HCT116 (cell line): ENCODE results near the gene NR2F1-AS1. TPM values are rescaled to one million over a fixed set of nuclear protein-coding genes. Genes with fewer than 3 reads are reported as not detected.

Source experiments
- ATAC-seq: fragments of 200-7000 bp; cut with Tn5 transposase; 2 replicates; pipeline ENCODE4 v1.9.1; 2020; ENCODE audit warnings: mild to moderate bottlenecking, moderate library complexity
- BruUV-seq: library from RNA; stranded (reverse); fragments of 400-500 nt; replicated peaks from 2 replicates; lab custom pipeline; 2021; lab: Mats Ljungman, UMichigan
- CTCF ChIA-PET: fragments of 300-600 bp; sonication (Branson Sonifier 250); formaldehyde crosslinking; loops from one replicate; lab custom pipeline; 2021; ENCODE audit warnings: antibody characterized with exemption; lab: Charles Lee
- POLR2A ChIA-PET: fragments of 300-600, 350-600 bp; sonication (Branson Sonifier 250); formaldehyde crosslinking; loops from one replicate; lab custom pipeline; 2021; ENCODE audit warnings: antibody characterized with exemption; lab: Charles Lee
- RAD21 ChIA-PET, 2 experiments: fragments of 300-600 bp; sonication (Branson Sonifier 250); formaldehyde crosslinking; loops; one replicate each; lab custom pipeline; 2023; ENCODE audit warnings: low total read pairs in 2 of 2; ENCODE audit not compliant: uncharacterized antibody in 2 of 2, unreplicated experiment in 2 of 2, low non-redundant PET in 1 of 2; lab: Charles Lee
- DNase-seq: peaks from one replicate; pipeline ENCODE4 v3.0.0-alpha.2; 2010; ENCODE audit warnings: low read depth, low spot score
- H2AFZ ChIP-seq: fragments of 200-600 bp; shearing (Covaris generic), sonication (generic); 2 replicates; pipeline ENCODE4 v1.6.1; 2017; ENCODE audit warnings: low read depth, mixed run types, mixed read lengths, antibody characterized with exemption, low read length; ENCODE audit not compliant: poor library complexity, severe bottlenecking
- H3K27ac ChIP-seq: 2 replicates; pipeline ENCODE4 v1.5.1; 2012; ENCODE audit warnings: low read depth, low read length
- H3K27me3 ChIP-seq: fragments of 200-600 bp; sonication (generic); 2 replicates; pipeline ENCODE4 v1.6.1; 2016; ENCODE audit warnings: mixed run types, low read length, mixed read lengths; ENCODE audit not compliant: insufficient read depth
- H3K36me3 ChIP-seq, 2 experiments: fragments of 200-500 bp in 1 of 2; fragments of 200-600 bp in 1 of 2; sonication (Bioruptor generic) in 1 of 2; sonication (generic) in 1 of 2; 2 replicates each; pipeline versions ENCODE4 v1.5.1 to v1.6.1; 2014 to 2016; ENCODE audit warnings: low read length in 2 of 2, inconsistent platforms in 1 of 2, mixed read lengths in 1 of 2, mixed run types in 1 of 2; ENCODE audit not compliant: insufficient read depth in 2 of 2, control insufficient read depth in 1 of 2
- H3K4me1 ChIP-seq, 2 experiments: fragments of 200-600 bp in 1 of 2; sonication (generic) in 1 of 2; 2 replicates each; pipeline versions ENCODE4 v1.5.1 to v1.6.1; 2012 to 2017; ENCODE audit warnings: low read length in 2 of 2, inconsistent platforms in 1 of 2, mild to moderate bottlenecking in 1 of 2, mixed read lengths in 1 of 2, mixed run types in 1 of 2, moderate library complexity in 1 of 2; ENCODE audit not compliant: insufficient read depth in 2 of 2, control insufficient read depth in 1 of 2
- H3K4me2 ChIP-seq: fragments of 200-600 bp; sonication (generic); 2 replicates; pipeline ENCODE4 v1.6.1; 2017; ENCODE audit warnings: mixed run types, low read length, mixed read lengths
- H3K4me3 ChIP-seq, 2 experiments: fragments of 200-600 bp in 1 of 2; sonication (generic) in 1 of 2; replicated peaks in 1 of 2; 2 replicates each; pipeline ENCODE4 v1.5.1; 2011 to 2016; ENCODE audit warnings: low read length in 2 of 2, control low read depth in 1 of 2, low read depth in 1 of 2, mild to moderate bottlenecking in 1 of 2, mixed read lengths in 1 of 2, mixed run types in 1 of 2
- H3K79me2 ChIP-seq: fragments of 200-600 bp; sonication (generic); 2 replicates; pipeline ENCODE4 v1.6.1; 2017; ENCODE audit warnings: mild to moderate bottlenecking, mixed run types, low read length, moderate library complexity, mixed read lengths; ENCODE audit not compliant: insufficient read depth
- H3K9ac ChIP-seq: fragments of 200-600 bp; sonication (generic); 2 replicates; pipeline ENCODE4 v1.6.1; 2016; ENCODE audit warnings: low read length, mixed read lengths
- H3K9me2 ChIP-seq: fragments of 200-600 bp; sonication (generic), shearing (Covaris generic); 2 replicates; pipeline ENCODE4 v1.6.1; 2017; ENCODE audit warnings: mixed run types, mild to moderate bottlenecking, moderate library complexity; ENCODE audit not compliant: insufficient read depth
- H3K9me3 ChIP-seq, 2 experiments: fragments of 200-500 bp in 1 of 2; fragments of 200-600 bp in 1 of 2; sonication (Bioruptor generic) in 1 of 2; sonication (generic) in 1 of 2; 2 replicates each; pipeline ENCODE4 v1.6.1; 2014 to 2017; ENCODE audit warnings: low read length in 2 of 2, mixed read lengths in 2 of 2, inconsistent platforms in 1 of 2, low read depth in 1 of 2, mild to moderate bottlenecking in 1 of 2, mixed run types in 1 of 2, moderate library complexity in 1 of 2; ENCODE audit not compliant: control insufficient read depth in 1 of 2, insufficient read depth in 1 of 2
- H4K20me1 ChIP-seq: fragments of 200-600 bp; sonication (generic), shearing (Covaris generic); 2 replicates; pipeline ENCODE4 v1.6.1; 2017; ENCODE audit warnings: mixed run types, mild to moderate bottlenecking, moderate library complexity; ENCODE audit not compliant: insufficient read depth
- ATF3 ChIP-seq: IDR thresholded peaks from 2 replicates; pipeline ENCODE4 v1.6.1; 2012
- CBX3 ChIP-seq: IDR thresholded peaks from 2 replicates; pipeline ENCODE4 v1.6.1; 2012; ENCODE audit warnings: low read depth
- CEBPB ChIP-seq: IDR thresholded peaks from 2 replicates; pipeline ENCODE4 v1.6.1; 2012; ENCODE audit warnings: low read depth
- ELF1 ChIP-seq: IDR thresholded peaks from 2 replicates; pipeline ENCODE4 v1.6.1; 2012; ENCODE audit warnings: low read depth, borderline replicate concordance
- FOSL1 ChIP-seq: IDR thresholded peaks from 2 replicates; pipeline ENCODE4 v1.6.1; 2012; ENCODE audit warnings: low read depth
- POLR2A ChIP-seq: IDR thresholded peaks from 2 replicates; pipeline ENCODE4 v1.7.0; 2011; ENCODE audit warnings: borderline replicate concordance; ENCODE audit not compliant: insufficient read depth, insufficient read length; ENCODE audit errors: extremely low read depth
- POLR2AphosphoS5 ChIP-seq: IDR thresholded peaks from 2 replicates; pipeline ENCODE4 v1.6.1; 2011; ENCODE audit warnings: mild to moderate bottlenecking, low read depth, low read length, moderate library complexity
- RAD21 ChIP-seq: IDR thresholded peaks from 2 replicates; pipeline ENCODE4 v1.6.1; 2012; ENCODE audit warnings: low read depth, mild to moderate bottlenecking
- REST ChIP-seq: IDR thresholded peaks from 2 replicates; pipeline ENCODE4 v1.6.1; 2012; ENCODE audit warnings: low read depth
- SIN3A ChIP-seq: IDR thresholded peaks from 2 replicates; pipeline ENCODE4 v1.6.1; 2012; ENCODE audit warnings: low read depth
- ZBTB33 ChIP-seq: IDR thresholded peaks from 2 replicates; pipeline ENCODE4 v1.6.1; 2011; ENCODE audit warnings: mild to moderate bottlenecking, low read length, moderate library complexity; ENCODE audit not compliant: insufficient replicate concordance; ENCODE audit errors: extremely low read depth
- ZFX ChIP-seq: fragments of 450-650 bp; IDR thresholded peaks from 2 replicates; pipeline ENCODE4 v1.6.1; 2017
- intact Hi-C: fragments of 100-400 bp; cut with micrococcal nuclease; formaldehyde crosslinking; loops from 2 replicates; pipeline ENCODE4 v1.10.0; 2022
- total RNA-seq: library from RNA; stranded (reverse); gene quantifications from one replicate; pipeline ENCODE4 v1.2.1, GENCODE V29; 2021; ENCODE audit not compliant: unreplicated experiment
- TF ChIP-seq, protein P1 (sequence below), 3 experiments: fragments of 200-600 bp in 1 of 3; sonication (generic) in 1 of 3; IDR thresholded peaks in 2 of 3; conservative IDR thresholded peaks in 1 of 3; 2 replicates each; pipeline ENCODE4 v1.5.1; 2012 to 2017; ENCODE audit warnings: low read depth in 2 of 3, low read length in 2 of 3, antibody characterized with exemption in 1 of 3, borderline replicate concordance in 1 of 3, control low read depth in 1 of 3, mild to moderate bottlenecking in 1 of 3, mixed read lengths in 1 of 3, mixed run types in 1 of 3, moderate library complexity in 1 of 3; ENCODE audit not compliant: insufficient read depth in 1 of 3

NR2F1-AS1 gene
- total RNA-seq, 1 experiment from 2014 or later, result 20.1 TPM

DNA sequence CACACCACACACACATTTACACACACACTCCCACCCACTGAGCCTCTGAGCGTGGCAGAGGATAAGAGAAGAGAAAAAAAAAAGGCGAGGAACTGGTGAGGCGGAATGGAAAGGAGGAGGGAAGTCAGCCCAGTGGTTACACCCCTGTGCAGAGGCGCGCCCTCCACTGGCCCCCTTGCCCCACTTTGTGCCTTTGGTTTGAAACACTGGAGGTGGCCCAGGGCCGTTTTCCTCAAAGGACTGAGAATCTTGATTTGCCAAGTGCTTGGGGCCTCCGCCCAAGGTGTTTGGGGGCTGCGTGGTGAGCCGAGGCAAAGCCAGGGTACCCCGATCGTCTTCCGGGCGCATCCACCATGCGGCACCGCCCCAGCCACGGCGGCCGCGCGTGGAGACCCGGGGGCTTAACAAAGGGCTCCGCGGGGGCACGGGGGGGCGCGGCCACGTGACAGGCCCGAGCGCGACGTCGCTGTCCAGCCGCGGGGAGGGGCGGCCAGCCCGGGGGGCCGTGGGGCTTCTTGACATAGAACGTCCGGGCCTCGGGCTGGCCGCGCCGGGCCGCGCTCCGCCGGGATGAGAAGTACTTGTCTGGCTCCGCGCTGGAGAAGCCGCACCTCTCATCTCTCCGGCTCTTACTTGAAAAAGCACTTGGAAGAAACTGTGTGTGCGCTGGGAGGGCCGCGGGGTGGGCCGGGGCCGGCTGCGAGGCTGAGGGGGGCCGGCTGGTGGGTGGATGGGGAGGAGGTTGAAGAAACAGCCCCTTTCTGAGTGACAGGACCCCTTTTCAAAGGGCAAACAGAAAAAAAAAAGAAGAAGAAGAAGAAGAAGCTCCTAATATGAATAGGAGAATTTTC is 23.0 kb upstream of the NR2F1-AS1 start:
- no peak overlapping the region for H3K9ac ChIP-seq
- no TSS peak for BruUV-seq
- no peak overlapping the region for H2AFZ ChIP-seq
- ChIA-PET RAD21 (no interaction called here), POLR2A (no interaction called here), CTCF (no interaction called here)
- DNase-seq, result no peak
- H3K79me2 ChIP-seq, result no peaks in the 10 kb centered on the region
- H3K4me2 ChIP-seq, result no peak overlapping the region
- H3K36me3 ChIP-seq, result no peaks in the 10 kb centered on the region
- H3K9me2 ChIP-seq, result no peaks in the 10 kb centered on the region
- H3K27ac ChIP-seq, result no peak overlapping the region
- peaks cover 9 to 10% of the 10 kb centered on the region in 2 experiments; a peak in 2 of 4 replicates for H3K4me1 ChIP-seq
- no peaks in the 10 kb centered on the region for H3K9me3 ChIP-seq
- TF ChIP-seq ZBTB33 (no peak), REST (no peak), SIN3A (no peak), FOSL1 (no peak), CEBPB (no peak), ATF3 (no peak), POLR2AphosphoS5 (no peak), CBX3 (no peak), RAD21 (no peak), ZFX (no peak), ELF1 (no peak), POLR2A (no peak)
- TF ChIP-seq, protein P1, sequence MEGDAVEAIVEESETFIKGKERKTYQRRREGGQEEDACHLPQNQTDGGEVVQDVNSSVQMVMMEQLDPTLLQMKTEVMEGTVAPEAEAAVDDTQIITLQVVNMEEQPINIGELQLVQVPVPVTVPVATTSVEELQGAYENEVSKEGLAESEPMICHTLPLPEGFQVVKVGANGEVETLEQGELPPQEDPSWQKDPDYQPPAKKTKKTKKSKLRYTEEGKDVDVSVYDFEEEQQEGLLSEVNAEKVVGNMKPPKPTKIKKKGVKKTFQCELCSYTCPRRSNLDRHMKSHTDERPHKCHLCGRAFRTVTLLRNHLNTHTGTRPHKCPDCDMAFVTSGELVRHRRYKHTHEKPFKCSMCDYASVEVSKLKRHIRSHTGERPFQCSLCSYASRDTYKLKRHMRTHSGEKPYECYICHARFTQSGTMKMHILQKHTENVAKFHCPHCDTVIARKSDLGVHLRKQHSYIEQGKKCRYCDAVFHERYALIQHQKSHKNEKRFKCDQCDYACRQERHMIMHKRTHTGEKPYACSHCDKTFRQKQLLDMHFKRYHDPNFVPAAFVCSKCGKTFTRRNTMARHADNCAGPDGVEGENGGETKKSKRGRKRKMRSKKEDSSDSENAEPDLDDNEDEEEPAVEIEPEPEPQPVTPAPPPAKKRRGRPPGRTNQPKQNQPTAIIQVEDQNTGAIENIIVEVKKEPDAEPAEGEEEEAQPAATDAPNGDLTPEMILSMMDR (IDR thresholded peaks at IDR 0.05 in 2 of 3, conservative IDR thresholded peaks at IDR 0.05 in 1 of 3; ENCODE audit: borderline replicate concordance in 1 of 3, insufficient read depth in 1 of 3, low read depth in 2 of 3, low read length in 2 of 3), result no peak
- no peak for ATAC-seq
- H3K4me3 ChIP-seq, result no peak overlapping the region
- H3K27me3 ChIP-seq, result peaks cover 20% of the 10 kb centered on the region
- no peaks in the 10 kb centered on the region for H4K20me1 ChIP-seq
- intact Hi-C loops, result loop anchor here (10.0 kb wide), 2 partner anchors 291 to 1251 kb away; no protein-coding TSS in a partner anchor
